ENCODE measurements around the gene C3orf38.
"Not testable (repeated sequence)": the region's sequence is repeated elsewhere in the genome, so short reads cannot be mapped to it uniquely, and the experiment has no call there.

The C3orf38 gene

DNA sequence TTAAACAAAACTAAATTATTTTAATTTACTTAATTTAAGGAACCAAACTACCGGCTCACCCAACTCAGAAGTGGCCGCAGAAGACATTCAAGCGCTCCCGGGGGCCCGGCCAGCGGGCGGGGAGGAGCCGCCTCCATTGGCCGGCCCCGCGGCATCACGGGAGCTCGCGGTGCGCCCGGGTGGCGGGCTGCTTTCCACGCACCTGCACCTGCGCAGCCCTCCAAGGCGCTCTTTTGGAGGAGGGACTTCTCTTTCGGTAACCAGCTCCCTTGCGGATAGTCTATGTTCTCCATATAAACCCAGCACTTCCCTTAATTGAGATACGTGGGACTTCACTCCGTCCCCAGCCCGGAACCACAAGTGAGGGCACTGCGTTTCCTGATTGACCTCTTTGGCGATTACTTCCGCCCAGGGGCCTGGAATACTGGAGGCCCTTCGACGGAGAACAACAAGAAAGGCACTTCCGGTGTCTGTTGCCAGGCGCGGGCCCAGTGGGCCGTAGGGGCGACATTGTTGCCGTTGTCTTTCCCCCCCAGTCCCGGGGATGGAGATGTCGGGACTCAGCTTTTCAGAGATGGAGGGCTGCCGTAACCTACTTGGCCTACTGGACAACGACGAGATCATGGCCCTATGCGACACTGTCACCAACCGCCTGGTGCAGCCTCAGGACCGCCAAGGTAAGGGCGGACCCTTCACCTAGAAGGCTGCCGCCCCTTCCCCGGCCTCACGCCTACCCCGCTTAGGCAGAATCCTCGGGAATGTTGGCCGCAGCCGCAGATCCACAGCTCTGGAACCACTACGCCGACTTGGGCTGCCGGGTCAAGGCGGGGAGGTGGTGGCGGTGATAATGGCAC is at the start of gene C3orf38:
C3orf38 (plus strand) TSS at position 451 of the 854 bp plus-strand sequence; CDS start at position 545, 94 bp downstream.
- DNase-seq (ENCODE audit: low read depth) = peak; percentile 98

DNA sequence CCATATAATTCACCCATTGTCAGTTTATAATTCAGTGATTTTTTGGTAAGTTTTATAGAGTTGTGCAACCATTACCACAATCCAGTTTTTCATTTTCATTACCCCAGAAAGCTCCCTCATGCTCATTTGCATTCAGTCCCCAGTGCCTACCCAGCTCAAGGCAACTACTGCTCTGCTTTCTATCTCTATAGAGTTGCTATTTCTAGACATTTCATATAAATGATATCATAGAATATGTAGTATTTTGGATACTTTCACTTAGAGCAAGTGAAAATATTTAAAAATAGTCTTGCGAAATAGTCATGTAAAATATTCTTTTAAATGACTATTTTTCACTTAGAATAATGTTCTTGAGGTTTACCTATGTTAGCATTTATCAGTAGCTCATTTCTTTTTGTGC is 48.6 kb upstream of the C3orf38 start:
- no peak for DNase-seq (ENCODE audit: low read depth)

GRCh38 chr3:88105325-88105724 is 44.4 kb upstream of the C3orf38 start:
- DNase-seq (ENCODE audit: low read depth) = peak; percentile 54

DNA sequence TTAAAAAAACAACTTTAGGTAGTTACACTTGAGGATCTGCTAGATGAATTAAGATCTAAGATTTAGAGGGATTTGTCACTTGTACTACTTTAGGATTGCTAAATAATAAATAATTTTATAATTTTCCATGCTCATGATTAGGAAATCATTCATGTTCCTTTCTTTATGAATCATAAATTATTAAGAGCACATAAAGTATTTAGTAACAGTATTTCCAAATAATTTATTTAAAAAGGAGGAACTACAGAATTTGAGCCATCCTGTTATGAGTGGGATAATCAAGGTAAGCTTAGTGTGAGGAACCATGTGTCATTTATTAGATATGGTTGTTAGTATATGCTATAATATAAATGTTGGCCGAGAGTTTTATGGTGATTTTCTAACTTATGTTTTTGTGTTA is 37.5 kb upstream of the C3orf38 start:
- DNase-seq (ENCODE audit: low read depth) = no peak

DNA sequence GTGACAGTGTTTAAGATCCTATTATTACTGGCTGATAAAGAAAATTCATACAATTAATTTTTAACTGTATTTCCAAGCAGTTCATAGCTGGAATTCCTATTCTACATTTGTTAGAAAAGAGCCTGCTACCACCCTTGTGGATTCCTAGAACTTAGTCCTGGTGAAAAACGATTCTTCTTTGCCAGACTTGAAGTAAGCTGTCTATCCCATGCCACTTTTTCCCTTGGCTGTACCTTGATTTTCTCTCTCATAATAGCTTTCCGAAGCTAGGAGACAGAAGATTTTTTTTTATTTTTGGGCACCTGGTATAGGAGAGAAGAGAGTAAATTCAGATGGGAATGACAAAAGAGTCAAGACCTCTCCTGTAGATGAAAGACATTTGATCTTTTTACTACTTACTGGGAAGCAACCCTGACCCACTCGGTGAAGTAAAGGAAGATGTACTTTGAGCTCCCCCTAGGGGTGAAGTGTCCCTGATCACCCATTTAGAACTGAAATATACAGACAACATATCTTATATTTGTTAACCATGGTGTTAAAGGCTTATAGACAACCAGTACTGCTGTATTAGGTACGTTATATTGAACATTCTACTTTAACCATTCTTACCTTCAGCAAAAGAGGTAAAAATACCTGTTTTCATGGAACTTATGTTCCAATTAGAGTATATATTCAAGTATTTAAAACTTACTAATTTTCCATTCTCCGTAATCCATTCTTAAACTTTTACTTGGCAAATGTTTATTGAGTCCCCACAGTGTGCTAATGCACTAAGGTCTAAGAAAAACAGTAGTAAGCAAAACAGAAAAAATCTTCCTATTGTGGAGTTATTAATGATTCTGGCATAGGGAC is 36.2 kb upstream of the C3orf38 start:
- peak; percentile 82 for DNase-seq (ENCODE audit: low read depth)

- no peak for DNase-seq (ENCODE audit: low read depth)
These were observed 34.7 kb upstream of the C3orf38 start for GRCh38 chr3:88114878-88115549.

DNA sequence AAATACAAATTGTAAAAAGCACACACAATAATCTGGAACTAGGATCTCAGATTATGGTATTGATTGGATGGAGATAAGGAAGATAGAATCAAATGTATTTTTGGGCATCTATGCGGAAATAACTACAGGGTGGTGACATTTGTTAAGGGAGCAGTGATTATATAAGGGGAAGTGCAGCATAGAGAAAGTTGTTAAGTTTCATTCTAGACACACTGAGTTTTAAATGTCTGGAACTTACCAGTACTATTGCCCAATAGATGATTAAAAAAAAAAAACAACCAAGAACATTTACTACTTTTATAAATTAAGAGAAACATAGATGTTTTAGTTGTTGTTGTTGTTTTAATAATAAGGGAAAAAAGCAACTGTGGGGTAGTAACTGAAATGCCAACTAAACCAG is 32.1 kb upstream of the C3orf38 start:
- no peak for DNase-seq (ENCODE audit: low read depth)

GRCh38 chr3:88118603-88119002 is 31.2 kb upstream of the C3orf38 start:
- DNase-seq (ENCODE audit: low read depth) = not testable (repeated sequence)

DNA sequence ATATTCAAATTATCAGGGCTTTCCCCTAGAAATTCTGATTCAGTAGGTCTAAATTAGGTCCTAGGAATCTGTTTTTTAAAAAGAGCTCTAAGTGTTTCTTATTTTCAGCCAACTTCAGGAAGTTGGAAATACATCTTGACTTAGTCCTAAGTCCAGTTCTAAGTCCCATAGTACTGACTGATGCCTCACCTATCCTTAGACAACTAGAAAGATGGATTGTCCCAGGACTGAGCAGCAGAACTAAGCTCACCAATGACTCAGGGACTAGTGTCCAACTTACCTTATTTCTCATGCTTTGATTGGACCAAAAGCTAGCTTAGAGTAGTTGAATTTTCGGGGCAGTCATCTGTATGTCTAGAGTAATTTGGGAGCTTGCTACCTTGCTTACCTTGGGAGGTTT is 26.2 kb upstream of the C3orf38 start:
- DNase-seq (ENCODE audit: low read depth) = no peak

DNA sequence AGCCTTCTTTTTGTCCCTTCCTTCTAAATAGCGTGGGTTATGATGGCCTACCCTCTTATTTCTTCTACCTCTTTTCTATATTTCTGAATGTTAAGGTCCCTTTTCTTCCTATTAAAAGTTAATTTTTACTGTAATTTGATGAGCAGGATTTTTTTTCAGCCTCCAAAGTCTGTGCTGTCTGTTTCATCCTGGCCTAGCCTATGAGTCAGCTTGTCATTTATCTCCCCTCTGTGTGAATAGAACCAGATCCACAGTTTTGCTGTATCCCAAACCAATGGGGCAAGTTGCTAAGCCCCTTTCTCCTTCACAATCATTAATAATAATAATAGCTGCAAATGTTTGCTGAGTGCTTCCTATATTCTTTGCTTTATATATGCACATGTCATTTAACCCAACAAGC is 18.1 kb upstream of the C3orf38 start:
- no peak for DNase-seq (ENCODE audit: low read depth)

DNA sequence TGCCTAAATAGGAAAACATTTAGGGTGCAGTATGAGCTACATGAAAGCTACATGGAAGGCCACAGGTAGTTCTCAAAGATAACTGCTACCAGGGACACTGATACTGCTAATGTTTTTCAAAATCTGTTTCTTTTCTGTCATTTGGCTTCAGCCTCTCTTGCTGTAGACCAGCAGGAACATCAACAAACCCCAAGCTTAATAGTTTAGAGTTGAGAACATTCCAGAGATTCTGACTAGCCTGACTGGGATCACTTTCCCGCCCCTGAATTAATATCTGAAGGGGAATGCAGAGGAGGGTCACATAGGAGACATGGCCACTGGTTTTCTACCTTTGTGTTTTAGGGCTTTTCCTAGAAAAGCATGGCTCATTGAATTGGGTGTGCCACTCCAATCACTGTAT is 16.9 kb upstream of the C3orf38 start:
- no peak for DNase-seq (ENCODE audit: low read depth)

GRCh38 chr3:88133711-88134263 is 16.0 kb upstream of the C3orf38 start:
- DNase-seq (ENCODE audit: low read depth) = no peak

GRCh38 chr3:88137836-88138235 is 11.9 kb upstream of the C3orf38 start:
- peak; percentile 69 for DNase-seq (ENCODE audit: low read depth)

DNA sequence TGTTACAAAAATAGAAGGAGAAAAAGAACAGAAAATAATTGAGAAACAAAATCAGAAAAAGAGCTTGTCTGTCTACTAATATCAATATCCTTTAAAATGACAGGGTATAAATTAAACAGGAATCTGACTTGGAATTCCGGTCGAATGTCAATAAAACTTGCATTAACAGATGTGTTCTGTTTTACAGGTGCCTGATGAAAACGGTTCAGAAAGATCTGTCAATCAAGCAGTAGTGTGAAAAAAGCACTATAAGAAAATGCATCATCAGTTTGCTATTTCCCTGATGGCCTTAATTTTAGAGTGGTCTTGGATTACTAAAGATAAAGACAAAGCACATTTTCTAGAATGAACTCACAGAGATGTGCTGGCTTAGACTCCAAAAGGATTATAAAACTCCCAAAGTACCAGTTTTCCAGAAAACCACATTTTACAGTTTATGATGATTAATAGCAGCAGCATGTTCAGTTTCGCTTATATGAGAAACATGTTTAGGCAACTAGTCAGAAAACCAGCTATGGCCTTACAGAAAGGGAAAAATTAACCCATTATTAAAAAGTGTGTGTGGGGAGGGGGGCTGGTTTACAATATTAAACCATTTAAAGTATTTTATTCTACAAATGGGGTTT is 8.2 kb upstream of the C3orf38 start:
- peak; percentile 92 for DNase-seq (ENCODE audit: low read depth)

DNA sequence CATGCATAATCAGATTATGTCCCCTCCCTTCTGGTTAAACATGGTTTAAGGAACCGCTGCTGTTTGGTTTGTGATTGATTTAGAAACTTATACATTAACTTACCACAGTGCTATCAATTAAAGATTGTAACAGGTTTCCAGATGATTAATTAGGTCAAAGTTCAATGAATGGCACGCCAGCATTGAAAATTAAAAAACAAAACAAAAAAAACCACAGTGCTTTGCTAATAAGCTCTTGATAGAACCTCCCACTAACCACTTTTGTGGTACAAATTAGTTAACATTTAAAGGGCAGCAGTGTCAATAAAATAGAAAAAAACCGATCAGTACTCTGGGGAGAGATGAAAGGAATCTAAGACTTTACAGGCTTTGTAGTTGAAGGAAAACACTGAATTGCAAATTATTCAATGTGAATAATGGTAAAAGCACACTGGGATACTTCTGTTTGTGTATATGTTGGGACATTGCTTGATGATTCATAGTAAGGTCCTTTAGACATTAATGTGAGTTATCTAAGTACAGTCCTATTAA is 7.6 kb upstream of the C3orf38 start:
- DNase-seq (ENCODE audit: low read depth) = peak; percentile 79

DNA sequence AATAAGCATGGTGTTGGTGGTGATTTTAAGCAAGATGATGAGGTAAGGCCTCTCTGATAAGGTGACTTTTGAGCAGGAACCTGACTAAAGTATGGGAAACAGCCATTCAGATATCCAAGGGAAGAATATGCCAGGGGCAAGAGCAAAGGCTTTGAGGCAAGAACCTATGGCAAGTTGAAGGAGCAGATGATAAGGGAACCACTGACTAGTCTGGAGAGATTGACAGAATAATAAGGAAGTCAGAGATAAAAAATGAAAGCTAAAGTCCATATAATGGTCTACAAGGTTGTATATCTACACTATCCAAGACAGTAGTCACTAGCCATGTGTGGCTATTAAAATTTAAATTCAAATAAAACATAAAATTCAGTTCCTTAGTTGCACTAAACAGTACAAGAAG is 2.5 kb upstream of the C3orf38 start:
- no peak for DNase-seq (ENCODE audit: low read depth)

- DNase-seq (ENCODE audit: low read depth) = no peak
These were observed 1.1 kb upstream of the C3orf38 start for GRCh38 chr3:88148651-88149050.

DNA sequence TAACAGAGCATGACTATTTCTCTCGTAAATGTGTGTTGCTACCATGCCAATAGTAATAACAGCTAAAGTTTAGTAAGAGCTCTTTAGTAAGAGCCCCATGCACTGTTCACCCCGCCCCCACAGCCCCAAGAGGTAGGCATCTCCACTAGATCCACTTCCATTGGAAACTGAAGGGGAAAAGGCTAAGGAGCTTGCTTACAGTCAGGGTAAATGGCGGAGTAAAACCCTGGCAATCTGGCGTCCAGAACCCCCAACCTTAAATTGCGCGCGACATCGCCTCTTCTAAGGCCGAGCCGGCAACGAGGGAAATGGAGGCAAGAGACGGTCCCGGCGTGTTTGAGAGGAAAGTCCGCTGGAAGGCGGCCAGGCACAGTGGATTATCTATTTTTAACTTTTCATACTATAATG is 654 bp upstream of the C3orf38 start:
- DNase-seq (ENCODE audit: low read depth) = peak; percentile 68

DNA sequence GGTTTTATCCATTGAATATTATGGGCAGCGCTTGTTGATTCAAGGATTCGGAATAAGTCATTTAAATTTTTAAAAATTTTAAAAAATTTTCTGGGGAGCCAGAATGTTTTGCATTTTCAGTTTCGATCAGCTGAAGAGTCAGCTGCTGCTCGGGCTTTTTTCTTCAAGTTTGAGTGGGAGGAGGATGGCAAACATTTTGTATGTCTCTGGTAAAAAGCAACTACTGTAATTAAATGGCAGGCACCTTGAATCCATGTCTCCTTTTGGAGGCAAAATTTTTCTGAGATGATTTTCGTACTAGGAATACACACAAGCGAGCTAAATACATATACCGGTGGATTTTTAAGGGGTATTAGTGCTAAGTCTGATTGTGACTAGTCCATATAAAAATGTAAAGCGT is 612 bp downstream of the C3orf38 start:
- DNase-seq (ENCODE audit: low read depth) = no peak

DNA sequence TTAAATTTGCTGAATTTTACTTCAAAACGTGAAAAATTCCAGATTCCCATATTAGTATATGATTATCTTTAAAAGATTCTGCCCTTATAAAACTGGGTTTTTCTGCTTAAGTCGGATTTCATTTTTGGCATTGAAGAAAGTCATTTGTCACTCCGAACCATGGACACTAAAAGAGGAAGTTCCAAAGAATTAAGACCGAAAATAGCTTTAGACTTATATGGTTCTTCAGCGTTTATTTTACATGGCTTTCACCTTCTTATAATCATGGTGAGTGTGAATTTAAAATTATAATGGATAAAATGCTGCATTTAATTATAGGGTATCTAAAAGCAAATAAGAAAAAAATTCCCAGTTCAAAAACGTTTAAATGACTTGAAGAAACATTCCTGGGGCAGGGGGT is 1.0 kb downstream of the C3orf38 start:
- DNase-seq (ENCODE audit: low read depth) = no peak

GRCh38 chr3:88151358-88151757 is 1.6 kb downstream of the C3orf38 start:
- peak; percentile 39 for DNase-seq (ENCODE audit: low read depth)
